GM10266 (cell line): ENCODE data around the gene CPPED1.

ENCODE experiments used
- DNase-seq: peaks from one replicate; pipeline ENCODE4 v3.0.0; 2012; ENCODE audit errors: extremely low spot score
- CTCF ChIP-seq: IDR thresholded peaks from 2 replicates; pipeline ENCODE4 v1.5.1; 2012; ENCODE audit warnings: mild to moderate bottlenecking, low read depth; ENCODE audit not compliant: control insufficient read depth, insufficient read depth; ENCODE audit errors: missing control alignments

CPPED1 gene

GRCh38 chr16:12760819-12761611 lies 42.7 kb downstream of the CPPED1 start:
- no peak for TF ChIP-seq CTCF
- no peak for DNase-seq

GRCh38 chr16:12758670-12759558 lies 44.8 kb downstream of the CPPED1 start:
- no peak for TF ChIP-seq CTCF
- no peak for DNase-seq

GRCh38 chr16:12758031-12758669 lies 45.5 kb downstream of the CPPED1 start:
- no peak for DNase-seq
- TF ChIP-seq CTCF = no peak

GRCh38 chr16:12757546-12757945 lies 46.1 kb downstream of the CPPED1 start:
- no peak for DNase-seq
- TF ChIP-seq CTCF = no peak

- no peak for TF ChIP-seq CTCF
These were observed 48.7 kb downstream of the CPPED1 start for GRCh38 chr16:12754824-12755543.

GRCh38 chr16:12753203-12754023 lies 50.3 kb downstream of the CPPED1 start:
- no peak for DNase-seq
- TF ChIP-seq CTCF = no peak

More at GRCh38 chr16:12754824-12755543, 48.7 kb downstream of the CPPED1 start:
- DNase-seq = no peak
